LNCaP clone FGC (cell line): ENCODE results near the gene PHACTR3.

ENCODE experiments used
- DNase-seq: peaks from one replicate; pipeline ENCODE4 v3.0.0-alpha.2; 2011; ENCODE audit warnings: low read depth
- H3K4me3 ChIP-seq: 2 replicates; pipeline ENCODE4 v1.5.1; 2011; ENCODE audit warnings: mild to moderate bottlenecking, low read depth, low read length, control low read depth
- TF ChIP-seq, protein P1 (sequence below): IDR thresholded peaks from 2 replicates; pipeline ENCODE4 v1.5.1; 2012; ENCODE audit warnings: mild to moderate bottlenecking; ENCODE audit not compliant: control insufficient read depth, insufficient read depth; ENCODE audit errors: extremely low read depth

PHACTR3 gene

DNA sequence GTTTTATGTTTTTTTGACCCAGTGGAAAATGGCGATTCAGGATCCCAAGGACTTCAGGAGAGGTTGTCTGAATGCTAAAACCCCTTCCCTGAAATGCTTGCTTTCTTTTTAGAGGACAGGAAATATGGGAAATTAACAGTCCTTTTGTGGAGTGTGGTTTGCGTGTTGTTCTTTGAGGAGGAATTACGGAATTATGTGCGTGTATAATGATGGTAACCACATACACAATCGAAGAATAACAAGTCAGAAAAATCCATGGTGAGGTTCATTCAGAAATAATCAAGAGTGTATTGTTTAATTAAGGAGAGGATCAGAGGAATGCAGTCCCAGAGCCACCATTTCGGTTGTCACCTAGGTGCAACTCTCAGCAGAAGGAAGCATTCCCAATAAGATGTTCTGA lies 73.2 kb downstream of the PHACTR3 start:
- no peak overlapping the region for H3K4me3 ChIP-seq
- DNase-seq, result no peak
- TF ChIP-seq, protein P1, sequence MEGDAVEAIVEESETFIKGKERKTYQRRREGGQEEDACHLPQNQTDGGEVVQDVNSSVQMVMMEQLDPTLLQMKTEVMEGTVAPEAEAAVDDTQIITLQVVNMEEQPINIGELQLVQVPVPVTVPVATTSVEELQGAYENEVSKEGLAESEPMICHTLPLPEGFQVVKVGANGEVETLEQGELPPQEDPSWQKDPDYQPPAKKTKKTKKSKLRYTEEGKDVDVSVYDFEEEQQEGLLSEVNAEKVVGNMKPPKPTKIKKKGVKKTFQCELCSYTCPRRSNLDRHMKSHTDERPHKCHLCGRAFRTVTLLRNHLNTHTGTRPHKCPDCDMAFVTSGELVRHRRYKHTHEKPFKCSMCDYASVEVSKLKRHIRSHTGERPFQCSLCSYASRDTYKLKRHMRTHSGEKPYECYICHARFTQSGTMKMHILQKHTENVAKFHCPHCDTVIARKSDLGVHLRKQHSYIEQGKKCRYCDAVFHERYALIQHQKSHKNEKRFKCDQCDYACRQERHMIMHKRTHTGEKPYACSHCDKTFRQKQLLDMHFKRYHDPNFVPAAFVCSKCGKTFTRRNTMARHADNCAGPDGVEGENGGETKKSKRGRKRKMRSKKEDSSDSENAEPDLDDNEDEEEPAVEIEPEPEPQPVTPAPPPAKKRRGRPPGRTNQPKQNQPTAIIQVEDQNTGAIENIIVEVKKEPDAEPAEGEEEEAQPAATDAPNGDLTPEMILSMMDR, result no peak

DNA sequence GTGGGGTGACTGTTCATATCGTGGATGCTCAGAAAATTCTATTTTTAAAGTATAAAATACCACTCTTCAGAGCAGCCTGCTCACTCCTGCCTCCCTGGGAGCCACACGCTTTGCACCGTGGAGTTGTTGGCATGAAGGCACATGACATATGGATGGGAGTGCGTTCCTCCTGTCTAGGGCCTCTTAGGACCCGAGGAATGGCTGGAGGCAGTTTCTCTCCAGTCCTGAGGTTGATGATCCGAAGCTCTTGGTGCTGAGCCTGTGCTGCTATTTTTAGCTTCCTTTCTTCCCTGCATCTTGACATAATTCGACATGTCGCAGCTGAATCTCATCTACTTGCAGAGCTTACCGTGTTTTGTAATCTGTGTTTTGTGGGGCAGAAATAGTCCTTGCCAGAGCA lies 73.9 kb downstream of the PHACTR3 start:
- H3K4me3 ChIP-seq, result no peak overlapping the region
- TF ChIP-seq, protein P1, result no peak
- DNase-seq, result no peak

DNA sequence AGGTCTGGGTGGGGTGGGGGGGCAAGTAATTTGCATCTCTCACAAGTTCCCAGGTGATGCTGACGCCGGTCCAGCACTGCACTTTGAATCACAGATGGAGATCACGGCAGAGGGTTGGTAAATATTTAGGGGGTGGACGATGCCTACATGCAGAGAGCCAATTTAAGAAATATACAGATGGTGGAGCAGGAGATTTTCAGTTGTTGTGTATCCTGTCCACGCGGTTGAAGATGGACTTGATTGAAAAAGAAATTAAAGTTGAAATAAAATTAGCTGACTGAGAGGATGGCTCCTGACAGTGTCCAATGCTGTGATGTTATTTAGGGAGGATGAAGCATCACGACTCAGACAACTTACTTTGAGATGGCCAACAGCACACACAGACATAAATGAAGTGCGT lies 74.6 kb downstream of the PHACTR3 start:
- TF ChIP-seq, protein P1, result no peak
- DNase-seq, result no peak
- H3K4me3 ChIP-seq, result no peak overlapping the region

DNA sequence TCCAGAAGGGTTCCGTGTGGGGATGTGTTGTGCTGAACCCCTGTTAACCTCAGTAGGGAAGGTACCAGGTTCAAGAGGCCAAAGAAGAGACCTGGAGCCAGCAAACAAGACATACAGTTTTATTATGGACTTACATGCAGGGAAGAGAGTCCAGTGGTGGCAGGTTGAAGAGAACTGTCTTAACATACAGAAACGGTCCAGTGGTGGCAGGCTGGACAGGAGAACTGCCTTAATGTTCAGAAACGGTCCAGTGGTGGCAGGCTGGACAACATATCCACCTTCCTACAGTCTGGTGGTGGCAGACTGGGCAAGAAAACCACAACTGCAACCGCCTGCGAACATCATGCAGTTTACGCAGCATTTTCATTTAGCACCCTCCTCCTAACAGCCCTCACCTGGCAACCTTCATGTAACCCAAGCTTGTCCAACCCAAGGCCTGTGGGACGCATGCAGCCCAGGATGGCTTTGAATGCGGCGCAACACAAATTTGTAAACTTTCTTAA lies 75.9 kb downstream of the PHACTR3 start:
- no peak overlapping the region for H3K4me3 ChIP-seq
- TF ChIP-seq, protein P1, result no peak
- no peak for DNase-seq

DNA sequence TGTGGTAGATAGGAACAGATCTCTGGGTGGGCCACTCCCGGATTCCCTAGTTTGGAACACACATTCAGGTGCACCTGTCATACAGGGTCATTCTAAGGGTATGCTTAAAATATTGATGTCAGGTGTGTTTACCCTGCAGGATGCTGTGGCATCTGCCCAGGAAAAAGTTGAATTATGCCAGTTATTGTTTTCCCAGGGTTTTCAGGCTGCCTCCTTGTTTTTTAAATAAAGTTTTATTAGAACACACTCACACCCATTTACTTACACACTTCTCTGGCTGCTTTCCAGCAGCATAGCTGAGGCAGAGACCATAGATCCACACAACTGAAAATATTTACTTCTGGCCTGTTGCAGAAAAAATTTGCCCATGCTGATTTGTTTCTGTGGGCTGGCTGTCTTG lies 76.5 kb downstream of the PHACTR3 start:
- no peak for DNase-seq
- TF ChIP-seq, protein P1, result no peak
- H3K4me3 ChIP-seq, result no peak overlapping the region

DNA sequence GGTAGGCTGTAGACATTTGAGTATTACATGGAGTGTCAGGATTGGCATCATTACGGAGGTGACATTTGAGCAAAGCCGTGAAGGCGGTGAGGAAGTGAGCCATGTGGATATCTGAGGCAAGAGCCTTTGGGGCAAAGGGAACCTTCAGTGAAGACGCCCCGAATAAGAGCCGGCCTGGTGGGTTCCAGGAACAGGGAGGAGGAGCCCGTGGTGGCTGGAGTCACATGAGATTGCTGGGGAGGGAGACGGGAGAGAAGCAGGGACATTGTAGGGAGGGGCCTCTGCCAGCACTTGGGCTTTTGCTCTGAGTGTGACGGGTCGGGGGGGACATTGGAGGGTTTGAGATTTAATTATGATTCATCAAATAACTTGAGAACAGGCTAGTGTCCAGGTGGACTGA lies 78.3 kb downstream of the PHACTR3 start:
- DNase-seq, result no peak
- TF ChIP-seq, protein P1, result no peak
- H3K4me3 ChIP-seq, result no peak overlapping the region

DNA sequence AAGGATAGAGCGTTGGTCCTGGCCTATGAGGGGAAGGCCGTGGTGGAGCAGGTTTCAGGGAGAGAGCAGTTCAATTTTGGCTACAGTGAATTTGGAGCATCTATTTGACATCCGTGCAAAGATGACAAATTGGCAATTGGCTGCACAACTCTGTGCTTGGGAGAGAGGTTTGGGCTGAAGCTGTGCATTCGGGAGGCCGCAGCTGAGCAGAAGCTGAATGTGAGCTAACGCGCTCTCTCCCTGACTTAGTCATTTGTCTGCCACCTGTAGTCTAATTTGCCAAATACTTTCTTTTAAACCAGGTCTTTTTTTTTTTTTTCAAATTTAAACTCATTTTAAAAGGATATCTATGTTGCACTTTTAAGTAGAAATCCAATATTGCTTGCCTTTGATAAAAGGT lies 78.8 kb downstream of the PHACTR3 start:
- no peak for DNase-seq
- TF ChIP-seq, protein P1, result no peak

More for the DNA sequence above, 78.8 kb downstream of the PHACTR3 start:
- no peak overlapping the region for H3K4me3 ChIP-seq
